Cardiac muscle cell (in vitro differentiated cells and primary cell): ENCODE data around the gene FEM1A. TPM values are rescaled to one million over a fixed set of nuclear protein-coding genes. Genes with fewer than 3 reads are reported as not detected.

Experiments used
- DNase-seq, 2 donors: peaks; one replicate each; pipeline versions ENCODE4 v3.0.0 to v3.0.0-alpha.2; 2010 to 2017; ENCODE audit warnings: low read depth in 1 of 2, low spot score in 1 of 2
- H3K27ac ChIP-seq: fragments of 200-600 bp; sonication (generic); 2 replicates; pipeline ENCODE4 v1.5.1; 2016
- H3K27me3 ChIP-seq: fragments of 200-600 bp; sonication (generic); 2 replicates; pipeline ENCODE4 v1.6.0; 2016; ENCODE audit warnings: control low read depth
- H3K36me3 ChIP-seq: fragments of 200-600 bp; sonication (generic); 2 replicates; pipeline ENCODE4 v1.5.1; 2016; ENCODE audit warnings: control low read depth
- H3K4me1 ChIP-seq: fragments of 200-600 bp; sonication (generic); 2 replicates; pipeline ENCODE4 v1.8.1; 2017; ENCODE audit warnings: low read depth, mild to moderate bottlenecking, mixed run types
- H3K4me3 ChIP-seq: fragments of 200-600 bp; sonication (generic); 2 replicates; pipeline ENCODE4 v1.5.1; 2016; ENCODE audit warnings: mild to moderate bottlenecking
- H3K9me3 ChIP-seq: fragments of 200-600 bp; sonication (generic); 2 replicates; pipeline ENCODE4 v1.5.1; 2017; ENCODE audit warnings: low read depth, mild to moderate bottlenecking, control low read depth
- CTCF ChIP-seq: IDR thresholded peaks from 2 replicates; pipeline ENCODE4 v1.5.1; 2012; ENCODE audit warnings: low read depth, mild to moderate bottlenecking, low read length
- polyA plus RNA-seq: library from polyadenylated mRNA; unstranded; fragments of >200 nt; fragmentation: Nextera tagmentation; extraction: Ambion mirVana; gene quantifications from 2 replicates; pipeline ENCODE4 v1.2.1, GENCODE V29; 2016
- total RNA-seq: library from RNA; depleted of rRNA; stranded (reverse); fragments of >200 nt; gene quantifications from 2 replicates; pipeline ENCODE4 v1.2.3, GENCODE V29; 2016

FEM1A gene
- total and polyA plus RNA-seq, 2 experiments from 2014 or later = 2.8 to 27.9 TPM

GRCh38 chr19:4758082-4758481 lies 33.5 kb upstream of the FEM1A start:
- no peak for DNase-seq
- Histone ChIP-seq H3K9me3 (no peaks in the 10 kb centered on the region), H3K27me3 (peaks cover 5% of the 10 kb centered on the region), H3K4me3 (no peak overlapping the region), H3K27ac (no peak overlapping the region), H3K36me3 (no peaks in the 10 kb centered on the region), H3K4me1 (no peaks in the 10 kb centered on the region)
- TF ChIP-seq CTCF = no peak

GRCh38 chr19:4758659-4759058 lies 32.9 kb upstream of the FEM1A start:
- H3K36me3 ChIP-seq = no peaks in the 10 kb centered on the region
- H3K9me3 ChIP-seq = no peaks in the 10 kb centered on the region
- no peak for TF ChIP-seq CTCF

GRCh38 chr19:4759388-4760284 lies 31.9 kb upstream of the FEM1A start:
- peak; percentile 93 to 96 for DNase-seq
- H3K4me1 ChIP-seq = no peaks in the 10 kb centered on the region
- H3K4me3 ChIP-seq = peak overlapping the region; percentile 18
- no peaks in the 10 kb centered on the region for H3K36me3 ChIP-seq
- H3K27me3 ChIP-seq = peaks cover 5% of the 10 kb centered on the region
- no peak overlapping the region for H3K27ac ChIP-seq
- no peak for TF ChIP-seq CTCF
- no peaks in the 10 kb centered on the region for H3K9me3 ChIP-seq

More at GRCh38 chr19:4758659-4759058, 32.9 kb upstream of the FEM1A start:
- H3K27ac ChIP-seq = no peak overlapping the region
- H3K4me1 ChIP-seq = no peaks in the 10 kb centered on the region
- H3K4me3 ChIP-seq = no peak overlapping the region
- H3K27me3 ChIP-seq = peaks cover 5% of the 10 kb centered on the region
- no peak for DNase-seq

- Histone ChIP-seq H3K27ac (no peak overlapping the region), H3K9me3 (no peaks in the 10 kb centered on the region)
These were observed 31.3 kb upstream of the FEM1A start for GRCh38 chr19:4760285-4760650.

GRCh38 chr19:4763021-4763420 lies 28.5 kb upstream of the FEM1A start:
- H3K27me3 ChIP-seq = peaks cover 5% of the 10 kb centered on the region
- H3K9me3 ChIP-seq = no peaks in the 10 kb centered on the region
- H3K4me3 ChIP-seq = no peak overlapping the region
- no peak for DNase-seq
- no peaks in the 10 kb centered on the region for H3K36me3 ChIP-seq
- no peak overlapping the region for H3K27ac ChIP-seq
- no peaks in the 10 kb centered on the region for H3K4me1 ChIP-seq
- no peak for TF ChIP-seq CTCF

More at GRCh38 chr19:4760285-4760650, 31.3 kb upstream of the FEM1A start:
- TF ChIP-seq CTCF = no peak
- DNase-seq = no peak
- Histone ChIP-seq H3K4me3 (peak overlapping the region; percentile 18), H3K36me3 (no peaks in the 10 kb centered on the region), H3K4me1 (no peaks in the 10 kb centered on the region), H3K27me3 (peaks cover 5% of the 10 kb centered on the region)
